ENCODE results near the gene TREX2. TPM values are rescaled to one million over a fixed set of nuclear protein-coding genes. Genes with fewer than 3 reads are reported as not detected.

The TREX2 gene
- total RNA-seq, 2 donors from 2014 or later: 1.0 to 1.6 TPM

DNA sequence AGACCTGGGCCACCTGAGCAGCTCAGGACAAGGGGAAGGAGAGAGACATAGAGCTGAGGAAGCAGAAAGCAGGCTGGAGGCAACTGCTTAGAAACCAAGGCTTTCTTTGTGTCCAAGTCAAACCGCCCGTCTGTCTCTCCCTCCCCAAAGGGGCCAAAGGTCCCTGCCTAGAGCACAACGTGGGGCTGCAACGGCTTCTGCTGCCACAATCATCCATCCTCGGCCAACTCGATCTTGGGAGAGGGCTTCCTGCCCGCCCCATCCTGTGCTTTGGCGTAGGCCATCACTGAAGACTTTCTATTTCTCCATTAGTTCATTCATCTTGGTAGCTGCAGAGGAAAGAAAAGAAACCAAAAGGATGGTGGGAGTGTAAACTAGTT lies 1.7 kb upstream of the TREX2 start:
- ATAC-seq (no peak), DNase-seq (no peak)
- TF ChIP-seq, protein P1, sequence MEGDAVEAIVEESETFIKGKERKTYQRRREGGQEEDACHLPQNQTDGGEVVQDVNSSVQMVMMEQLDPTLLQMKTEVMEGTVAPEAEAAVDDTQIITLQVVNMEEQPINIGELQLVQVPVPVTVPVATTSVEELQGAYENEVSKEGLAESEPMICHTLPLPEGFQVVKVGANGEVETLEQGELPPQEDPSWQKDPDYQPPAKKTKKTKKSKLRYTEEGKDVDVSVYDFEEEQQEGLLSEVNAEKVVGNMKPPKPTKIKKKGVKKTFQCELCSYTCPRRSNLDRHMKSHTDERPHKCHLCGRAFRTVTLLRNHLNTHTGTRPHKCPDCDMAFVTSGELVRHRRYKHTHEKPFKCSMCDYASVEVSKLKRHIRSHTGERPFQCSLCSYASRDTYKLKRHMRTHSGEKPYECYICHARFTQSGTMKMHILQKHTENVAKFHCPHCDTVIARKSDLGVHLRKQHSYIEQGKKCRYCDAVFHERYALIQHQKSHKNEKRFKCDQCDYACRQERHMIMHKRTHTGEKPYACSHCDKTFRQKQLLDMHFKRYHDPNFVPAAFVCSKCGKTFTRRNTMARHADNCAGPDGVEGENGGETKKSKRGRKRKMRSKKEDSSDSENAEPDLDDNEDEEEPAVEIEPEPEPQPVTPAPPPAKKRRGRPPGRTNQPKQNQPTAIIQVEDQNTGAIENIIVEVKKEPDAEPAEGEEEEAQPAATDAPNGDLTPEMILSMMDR (IDR thresholded peaks at IDR 0.05): no peak
- TF ChIP-seq POLR2A (IDR thresholded peaks at IDR 0.05): no peak
- Histone ChIP-seq H3K27me3 (no peaks in the 10 kb centered on the region), H3K36me3 (replicated peaks in 1 of 2; ENCODE audit: insufficient read depth in 1 of 2, low read depth in 2 of 2) (no peaks in the 10 kb centered on the region), H3K27ac (no peak overlapping the region), H3K9me3 (no peaks in the 10 kb centered on the region), H3K4me3 (no peak overlapping the region), H3K4me1 (no peaks in the 10 kb centered on the region)
- WGBS, 2 donors: 87% methylated on average over 3 of the region's 8 CpGs; no CpG with 5 or more reads in 1 of the 2 donors
- intact Hi-C loops (cut with DNase I): no loop called here

DNA sequence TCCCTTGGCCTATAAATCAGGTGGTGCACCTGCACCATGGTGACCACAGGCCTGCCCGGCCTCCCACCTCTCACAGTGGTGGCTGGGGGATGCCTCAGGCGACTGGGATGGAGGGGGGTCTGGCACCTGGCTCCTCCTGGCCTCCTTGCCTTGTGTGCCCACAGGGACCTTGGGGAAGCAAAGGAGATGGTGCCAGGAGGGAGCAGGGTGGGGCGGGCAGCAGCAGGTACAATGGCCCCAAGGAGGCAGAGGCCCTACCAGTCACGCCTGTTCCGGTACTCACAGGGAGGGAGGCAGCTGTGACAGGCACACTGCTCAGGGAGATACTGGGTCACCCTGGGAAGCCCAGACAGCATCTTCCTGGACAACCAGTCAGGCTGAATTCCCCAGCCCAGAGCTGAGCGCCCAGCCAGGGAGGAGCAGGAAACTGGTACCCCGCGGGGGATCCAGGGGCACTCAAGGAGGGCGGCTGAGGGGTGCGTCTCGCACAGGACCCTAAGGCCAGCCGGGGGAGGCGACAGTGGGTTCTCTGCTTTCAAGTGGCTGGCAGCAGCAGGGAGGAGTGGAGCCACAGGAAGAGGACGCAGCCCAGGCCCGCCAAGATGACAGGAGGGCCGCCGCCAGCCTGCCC lies 1.2 kb upstream of the TREX2 start:
- Histone ChIP-seq H3K4me1 (no peaks in the 10 kb centered on the region), H3K27me3 (no peaks in the 10 kb centered on the region), H3K36me3 (replicated peaks in 1 of 2; ENCODE audit: insufficient read depth in 1 of 2, low read depth in 2 of 2) (no peaks in the 10 kb centered on the region), H3K27ac (no peak overlapping the region), H3K9me3 (no peaks in the 10 kb centered on the region), H3K4me3 (no peak overlapping the region)
- ATAC-seq (no peak), DNase-seq (no peak)
- 100% methylated on average over 1 of the region's 17 CpGs; no CpG with 5 or more reads in 1 of the 2 donors for WGBS, 2 donors
- intact Hi-C loops (cut with DNase I): no loop called here
- TF ChIP-seq, protein P1 (IDR thresholded peaks at IDR 0.05): no peak
- TF ChIP-seq POLR2A (IDR thresholded peaks at IDR 0.05): no peak

DNA sequence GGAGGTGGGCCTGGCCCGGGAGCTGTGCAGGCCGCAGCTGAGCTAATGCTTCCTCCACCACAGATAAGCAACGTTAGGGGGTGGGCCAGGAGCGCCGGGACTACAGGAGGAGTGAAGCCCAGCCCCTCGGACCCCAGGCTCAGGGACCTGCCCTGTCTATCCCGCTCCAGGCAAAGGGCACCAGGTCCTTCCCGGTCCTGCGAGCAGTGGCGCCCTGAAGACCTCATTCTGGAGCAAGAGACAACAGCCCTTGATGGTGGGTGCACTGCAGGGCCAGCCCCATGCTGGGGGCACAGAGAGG lies 730 bp upstream of the TREX2 start:
- ATAC-seq (no peak), DNase-seq (no peak)
- no peaks in the 10 kb centered on the region for H3K4me1 ChIP-seq
- no peaks in the 10 kb centered on the region for H3K36me3 ChIP-seq (replicated peaks in 1 of 2; ENCODE audit: insufficient read depth in 1 of 2, low read depth in 2 of 2)
- H3K4me3 ChIP-seq: no peak overlapping the region
- H3K27me3 ChIP-seq: no peaks in the 10 kb centered on the region
- H3K9me3 ChIP-seq: no peaks in the 10 kb centered on the region
- TF ChIP-seq, protein P1 (IDR thresholded peaks at IDR 0.05): no peak
- TF ChIP-seq POLR2A (IDR thresholded peaks at IDR 0.05): no peak
- WGBS, 2 donors: 73% methylated on average over 8 of the region's 10 CpGs; no CpG with 5 or more reads in 1 of the 2 donors
- intact Hi-C loops (cut with DNase I): no loop called here
- no peak overlapping the region for H3K27ac ChIP-seq

DNA sequence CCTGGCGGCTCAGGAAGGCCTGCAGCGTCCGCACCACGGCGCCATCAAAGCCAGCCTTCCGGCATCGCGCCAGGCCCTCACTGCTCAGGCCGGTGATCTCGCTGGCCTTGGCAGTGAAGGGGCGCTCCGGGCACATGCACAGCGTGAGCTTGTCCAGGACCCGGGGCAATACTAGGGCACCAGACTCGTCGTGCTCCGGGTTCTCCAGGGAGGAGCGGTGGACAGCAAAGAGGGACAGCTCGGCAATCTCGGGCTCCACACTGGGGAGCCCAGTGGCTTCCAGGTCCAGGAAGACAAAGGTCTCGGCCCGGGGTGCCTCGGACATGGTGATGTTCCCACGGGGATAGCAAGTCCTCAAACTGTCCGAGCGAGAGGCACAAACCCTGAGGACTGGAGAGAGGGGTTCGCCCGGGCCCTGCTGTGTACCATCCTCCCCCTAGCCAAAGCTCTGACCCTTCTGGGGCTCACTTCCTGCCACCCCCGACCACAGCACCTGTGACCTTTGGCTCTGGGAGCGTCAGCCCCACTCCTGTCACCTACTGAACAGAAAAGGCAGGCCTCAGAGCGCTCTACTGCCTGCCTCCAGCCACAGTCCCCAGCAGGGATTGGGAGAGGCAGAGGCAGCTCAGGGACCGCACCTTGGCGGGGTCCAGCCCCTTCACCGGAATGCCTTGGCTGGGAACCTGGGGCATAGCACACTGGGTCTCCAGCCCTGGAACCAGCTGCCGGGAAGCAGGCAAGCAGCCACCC lies 575 bp downstream of the TREX2 start:
- WGBS, 2 donors: 80% methylated on average over 14 of the region's 35 CpGs; no CpG with 5 or more reads in 1 of the 2 donors
- intact Hi-C loops (cut with DNase I): no loop called here

More for the DNA sequence above, 575 bp downstream of the TREX2 start:
- Histone ChIP-seq H3K36me3 (replicated peaks in 1 of 2; ENCODE audit: insufficient read depth in 1 of 2, low read depth in 2 of 2) (no peaks in the 10 kb centered on the region), H3K9me3 (no peaks in the 10 kb centered on the region), H3K4me3 (no peak overlapping the region), H3K27me3 (no peaks in the 10 kb centered on the region), H3K27ac (no peak overlapping the region), H3K4me1 (no peaks in the 10 kb centered on the region)
- DNase-seq (no peak), ATAC-seq (no peak)
- TF ChIP-seq, protein P1 (IDR thresholded peaks at IDR 0.05): no peak
